Activated CD4-positive, alpha-beta T cell treated with anti-CD3 and anti-CD28 coated beads, Interleukin-2, Interleukin-4, amounts not matched to agents 100 ng/mL and 50 ng/mL, durations not matched to agents 16 hours and 8 hours (primary cell): ENCODE measurements around the gene LGALS13.
A peak's percentile ranks its signal among the peaks of the same experiment; 100 is the strongest.

Experiments used
- DNase-seq: peaks from one replicate; pipeline ENCODE4 v3.0.0-alpha.2; 2020; ENCODE audit warnings: low spot score

LGALS13 gene, protein sequence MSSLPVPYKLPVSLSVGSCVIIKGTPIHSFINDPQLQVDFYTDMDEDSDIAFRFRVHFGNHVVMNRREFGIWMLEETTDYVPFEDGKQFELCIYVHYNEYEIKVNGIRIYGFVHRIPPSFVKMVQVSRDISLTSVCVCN

DNA sequence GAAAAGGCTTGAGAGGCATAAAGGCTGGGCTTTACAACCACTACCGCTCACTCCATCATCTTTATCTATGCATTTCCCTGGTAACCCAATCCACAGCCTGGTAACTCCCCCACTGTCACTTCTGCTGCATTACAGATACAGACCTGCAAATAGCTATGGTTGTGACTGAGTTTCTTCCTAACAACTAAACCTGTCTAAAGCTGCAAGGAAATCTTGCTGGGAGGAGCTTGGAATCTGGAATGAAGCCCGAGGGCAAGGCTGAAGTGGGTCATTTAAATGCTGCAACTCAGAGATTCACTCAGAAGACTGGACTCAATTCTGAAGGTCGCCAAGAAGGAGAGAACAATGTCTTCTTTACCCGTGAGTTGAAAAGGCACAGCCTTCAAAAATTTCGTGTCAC lies at the start of gene LGALS13:
Gene LGALS13, plus strand, starts transcription at position 301 of the 400 bp plus-strand sequence. Its CDS starts 45 bp downstream, at position 346.
- DNase-seq, result no peak

DNA sequence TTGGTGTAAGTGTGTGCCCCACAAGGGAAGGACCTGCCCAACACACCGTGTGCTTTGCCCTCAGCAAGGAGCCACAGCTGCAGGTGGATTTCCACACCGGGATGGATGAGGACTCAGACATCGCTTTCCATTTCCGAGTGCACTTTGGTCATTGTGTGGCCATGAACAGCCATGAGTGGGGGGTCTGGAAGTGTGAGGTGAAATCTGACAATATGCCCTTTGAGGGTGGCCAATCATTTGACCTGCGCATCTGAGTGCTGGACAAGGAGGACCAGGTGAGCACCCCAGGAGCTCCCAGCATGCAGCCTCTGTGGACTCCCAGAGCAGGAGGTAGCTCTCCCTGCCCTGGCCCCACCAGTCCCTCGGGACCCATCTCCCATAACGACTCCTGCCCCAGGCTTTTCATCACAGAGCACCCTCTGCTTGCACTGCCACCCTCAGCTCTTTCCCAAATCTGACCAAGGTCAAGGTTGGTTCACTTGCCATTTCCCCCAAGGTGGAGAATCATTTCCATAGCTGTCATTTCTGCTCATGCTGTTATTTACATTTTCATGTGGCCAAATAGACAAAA lies 49.2 kb upstream of the LGALS13 start:
- no peak for DNase-seq

DNA sequence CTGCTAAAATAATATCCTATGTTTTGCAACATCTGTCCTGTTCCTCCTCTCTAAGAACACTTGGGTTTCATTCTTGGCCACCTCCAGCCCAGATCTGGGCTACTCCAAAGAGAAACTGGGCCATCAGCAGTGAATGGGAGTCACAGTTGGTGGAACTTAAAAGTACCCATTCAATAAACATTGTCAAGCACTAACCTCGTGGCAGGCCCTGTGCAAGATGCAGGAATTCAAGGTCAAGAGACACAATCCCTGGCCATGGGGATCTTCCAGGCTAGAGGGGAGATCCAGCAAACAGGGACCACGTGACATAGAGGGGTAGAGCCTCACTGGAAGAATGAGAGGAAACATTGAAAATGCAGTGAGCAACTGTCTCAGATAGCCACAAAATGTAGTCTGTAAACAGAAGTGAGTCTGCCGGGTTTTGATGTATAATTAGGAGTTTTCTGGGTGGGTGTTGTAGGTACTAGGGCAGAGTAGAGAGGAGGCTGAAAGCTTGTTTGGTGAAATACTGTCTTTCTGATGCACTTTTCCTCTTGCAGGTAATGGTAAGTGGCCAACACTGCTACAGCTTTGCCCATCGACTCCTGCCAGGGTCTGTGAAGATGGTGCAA lies 47.5 kb upstream of the LGALS13 start:
- no peak for DNase-seq

DNA sequence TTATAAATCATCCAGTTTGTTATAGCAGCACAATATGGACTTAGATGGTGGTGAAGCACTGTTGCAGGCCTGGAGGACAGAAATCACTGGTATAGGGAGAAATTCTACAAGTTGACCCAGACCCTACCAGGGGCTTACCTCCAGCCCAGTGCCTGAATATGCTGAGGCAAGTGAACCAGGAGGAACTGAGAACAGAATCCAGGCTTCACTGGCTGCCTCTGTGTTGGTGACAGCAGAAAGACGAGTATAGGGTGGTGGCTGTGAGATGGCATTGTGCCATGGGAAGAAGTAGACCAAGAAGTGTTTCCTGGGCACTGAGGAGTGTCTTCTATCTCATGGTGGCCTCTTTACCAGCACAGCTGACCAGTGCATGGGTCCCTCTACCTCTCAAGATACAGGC lies 46.4 kb upstream of the LGALS13 start:
- DNase-seq, result no peak

DNA sequence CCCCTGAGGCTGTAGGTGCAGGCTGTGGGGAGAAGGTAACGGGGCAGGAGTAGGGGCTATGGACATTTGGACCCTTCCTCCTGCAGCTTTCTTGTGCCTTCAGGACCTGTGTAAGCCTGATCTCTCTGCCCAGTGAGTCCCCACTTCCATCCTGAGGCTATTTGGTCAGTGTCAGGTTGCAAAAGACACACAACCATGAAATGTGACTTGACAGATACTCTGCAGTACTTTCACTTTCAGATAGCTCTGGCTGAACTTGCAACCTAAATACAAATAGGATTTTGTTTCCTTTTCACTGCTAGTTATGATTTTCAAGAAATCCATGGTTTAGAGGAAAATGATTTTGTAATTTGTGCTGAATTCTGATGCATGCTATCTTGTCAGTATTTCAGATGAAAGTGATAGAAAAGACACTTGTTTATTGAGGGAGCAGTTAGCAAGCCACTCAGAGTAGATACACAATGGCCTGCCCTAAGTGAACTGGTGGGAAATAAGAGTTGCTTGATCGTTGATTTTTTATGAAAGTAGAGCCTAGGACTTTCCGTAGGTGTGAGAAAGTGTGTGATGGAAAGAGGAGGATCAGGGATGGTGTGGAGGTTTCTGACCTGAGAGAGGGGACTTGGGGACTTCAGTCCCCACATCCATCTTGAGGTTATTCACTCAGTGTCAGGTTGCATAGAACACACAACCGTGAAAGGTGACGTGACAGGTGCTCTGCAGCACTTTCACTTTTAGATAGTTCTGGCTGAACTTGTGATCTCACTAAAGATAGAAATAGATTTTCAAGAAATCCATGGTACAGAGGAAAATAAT lies 44.3 kb upstream of the LGALS13 start:
- DNase-seq, result peak; percentile 19

DNA sequence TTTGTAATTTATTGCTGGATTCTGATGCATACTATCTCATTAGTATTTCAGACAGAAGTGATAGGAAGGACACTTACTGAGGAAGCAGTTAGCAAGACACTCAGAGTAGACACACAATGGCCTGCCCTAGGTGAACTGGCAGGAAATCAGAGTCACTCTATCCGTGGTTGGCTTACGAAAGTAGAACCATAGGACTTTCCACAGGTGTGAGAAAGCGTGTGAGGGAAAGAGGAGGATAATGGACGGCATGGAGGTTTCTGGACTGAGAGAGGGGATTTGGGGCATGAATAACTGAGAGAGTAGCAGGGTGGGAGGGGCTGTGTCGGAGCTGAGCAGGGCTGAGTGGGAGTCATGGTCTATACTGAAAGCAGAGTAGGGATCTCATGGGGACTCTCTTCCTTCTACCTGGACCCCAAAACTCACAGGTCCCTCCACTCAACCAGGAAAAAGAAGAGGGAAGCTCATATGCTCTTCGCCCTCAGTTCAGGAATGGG lies 43.7 kb upstream of the LGALS13 start:
- DNase-seq, result peak; percentile 26

DNA sequence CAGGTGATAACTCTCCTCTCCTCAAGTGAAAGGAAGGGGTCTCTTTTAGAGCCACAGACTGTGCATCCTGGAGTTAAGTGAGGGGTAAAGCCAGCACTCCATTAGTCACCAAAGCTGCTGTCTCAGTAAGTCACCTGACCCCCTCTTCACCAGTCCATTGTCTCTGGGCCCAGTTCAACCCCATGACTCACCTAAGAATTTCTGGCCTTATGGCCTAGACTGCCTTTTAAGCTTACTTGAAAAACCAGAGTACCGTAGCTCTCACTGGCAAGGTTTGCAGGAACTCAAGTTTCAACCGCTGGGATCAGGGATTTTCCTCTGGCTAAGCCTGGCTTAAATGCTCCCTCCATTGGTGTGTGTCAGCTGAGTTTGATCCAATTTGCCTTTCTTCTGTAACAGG lies 38.9 kb upstream of the LGALS13 start:
- DNase-seq, result no peak

DNA sequence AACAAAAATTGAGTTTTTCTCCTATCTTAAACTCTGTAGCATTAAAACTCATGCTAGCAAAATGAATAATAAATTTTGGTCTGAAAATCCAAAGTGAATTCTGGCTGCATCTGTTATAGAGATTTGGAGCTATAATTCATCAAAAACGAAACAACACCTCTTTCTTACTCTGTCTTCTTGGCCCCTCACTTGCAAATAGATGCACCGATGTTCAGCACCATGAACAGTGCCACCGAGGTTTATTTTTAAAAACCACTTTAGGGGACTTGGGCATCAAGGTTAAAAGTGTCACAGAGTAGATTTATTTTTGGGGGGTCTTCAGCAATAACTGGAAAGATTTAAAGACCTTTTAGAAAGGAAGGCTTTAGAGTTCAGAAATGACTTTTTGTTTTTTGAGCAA lies 36.3 kb upstream of the LGALS13 start:
- no peak for DNase-seq

DNA sequence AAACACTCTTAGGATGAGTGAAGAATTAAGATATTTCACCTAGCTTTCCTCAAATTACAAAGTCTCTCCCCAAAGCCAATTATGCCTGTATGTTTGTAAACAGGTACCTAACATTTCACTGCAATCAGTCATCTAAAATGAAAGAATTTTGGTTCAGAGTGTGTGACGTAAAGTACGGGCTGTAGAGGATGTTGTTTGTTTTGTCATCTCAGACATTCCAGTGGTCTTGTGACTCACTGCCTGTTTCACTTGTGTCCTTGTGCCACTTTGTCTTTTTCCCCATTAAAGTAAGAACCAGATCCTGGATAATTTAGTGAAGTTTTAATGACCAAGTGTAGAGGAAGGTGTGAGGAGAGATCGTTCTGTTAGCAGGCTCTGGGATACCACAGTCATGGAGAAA lies 33.7 kb upstream of the LGALS13 start:
- DNase-seq, result peak; percentile 7

DNA sequence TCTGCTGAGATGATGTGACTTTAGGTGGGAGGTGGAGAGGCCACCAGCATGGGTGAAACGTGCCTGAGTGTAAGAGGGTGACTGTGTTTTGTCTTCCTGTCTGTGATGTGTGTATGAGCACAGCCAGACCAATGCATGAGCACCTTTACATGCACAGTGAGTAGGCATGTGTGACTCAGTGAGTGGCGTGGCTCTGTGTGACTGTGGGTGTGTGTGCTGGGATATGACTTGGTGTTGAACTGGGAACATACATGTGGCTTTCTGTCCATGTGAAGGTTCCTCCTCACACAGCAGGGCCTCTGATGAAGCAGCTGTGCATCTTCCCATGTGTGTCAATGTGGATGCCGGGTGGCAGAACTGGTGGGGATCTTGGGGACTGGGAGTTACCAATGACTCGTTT lies 19.9 kb upstream of the LGALS13 start:
- DNase-seq, result peak; percentile 17

DNA sequence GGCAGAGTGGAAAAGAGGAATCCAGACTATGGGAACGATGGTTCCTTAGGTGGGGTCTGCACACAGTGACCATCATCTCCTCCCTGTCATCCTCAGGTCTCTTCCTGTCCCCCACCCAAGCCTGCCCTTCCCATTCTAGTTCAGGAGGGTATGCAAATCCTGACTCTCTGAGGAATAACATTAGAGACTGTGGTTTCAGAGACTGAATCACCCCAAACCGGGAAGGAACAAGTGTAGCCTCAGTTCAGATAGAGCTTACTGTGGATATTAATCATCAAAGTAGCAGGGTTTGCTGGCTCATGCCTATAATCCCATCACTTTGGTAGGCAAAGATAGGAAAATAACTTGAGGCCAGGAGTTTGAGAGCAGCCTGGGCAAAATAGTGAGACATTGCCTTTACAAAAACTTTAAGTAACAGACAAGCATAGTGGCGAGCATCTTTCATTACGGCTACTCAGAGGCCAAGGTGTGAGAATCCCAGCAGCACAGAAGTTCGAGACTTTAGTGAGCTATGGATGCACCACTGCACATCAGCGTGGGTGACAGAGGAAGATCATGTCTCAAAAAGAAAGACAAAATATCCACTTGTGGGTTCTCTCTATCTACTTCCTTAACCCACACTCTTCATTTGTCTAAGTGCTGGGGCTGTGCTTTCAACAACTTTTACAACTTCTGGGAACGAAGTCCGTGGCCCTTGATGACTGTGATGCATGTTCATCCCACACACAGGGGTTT lies 19.3 kb upstream of the LGALS13 start:
- peak; percentile 21 for DNase-seq

DNA sequence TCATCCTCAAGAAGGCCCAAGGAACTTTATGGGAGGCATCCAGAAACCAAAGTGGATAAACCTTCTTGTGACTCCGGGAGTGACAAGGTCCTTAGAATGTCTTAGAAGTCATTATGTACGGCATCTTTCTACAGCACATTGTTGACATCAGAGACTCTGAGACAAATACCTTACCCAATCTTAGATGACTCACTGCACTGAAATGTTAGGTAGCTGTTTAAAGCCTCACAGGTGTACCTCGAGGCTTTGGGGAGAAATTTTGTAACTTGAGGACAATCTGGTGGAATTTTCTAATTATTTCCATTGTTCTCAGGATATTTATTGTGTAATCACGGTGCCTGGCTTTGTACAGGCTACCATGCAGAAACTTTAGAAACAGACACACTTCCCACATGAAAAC lies 14.8 kb upstream of the LGALS13 start:
- no peak for DNase-seq

DNA sequence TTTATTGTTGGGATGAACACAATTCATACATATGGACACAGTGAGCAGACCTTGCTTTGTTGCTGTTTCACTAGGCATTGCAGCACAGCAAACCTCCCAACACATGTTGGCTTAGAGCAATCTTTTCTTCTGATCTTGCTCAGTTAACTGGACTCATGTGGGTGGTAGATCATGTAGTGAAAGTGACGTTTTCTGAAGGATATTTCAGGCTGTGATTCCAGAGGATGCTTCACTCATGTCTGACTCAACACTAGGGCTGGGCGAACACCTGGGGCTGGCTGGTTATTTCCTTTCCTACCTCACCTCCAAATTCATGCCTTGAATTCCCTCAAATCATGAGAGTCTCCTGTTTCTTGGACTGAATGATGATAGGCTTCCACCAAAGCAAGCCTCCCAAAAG lies 14.3 kb upstream of the LGALS13 start:
- DNase-seq, result no peak

DNA sequence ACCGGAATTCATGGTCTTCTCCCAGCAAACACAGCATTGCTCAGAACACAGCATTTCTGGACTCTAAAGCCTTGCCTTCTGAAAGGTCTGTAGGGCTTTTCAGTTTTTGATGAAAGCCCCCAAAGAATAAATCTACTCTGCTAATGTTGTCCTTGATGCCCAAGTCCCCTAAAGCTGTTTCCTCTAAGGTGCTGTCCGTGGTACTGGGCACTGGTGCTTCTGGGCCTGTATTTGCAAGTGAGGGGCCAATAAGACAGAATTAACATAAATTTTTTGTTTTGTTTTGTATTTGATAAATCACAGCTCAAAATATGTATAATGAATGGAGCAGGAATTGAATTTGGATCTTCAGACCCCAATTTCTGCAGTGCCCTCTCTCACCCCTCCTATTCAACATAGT lies 12.1 kb upstream of the LGALS13 start:
- DNase-seq, result no peak

DNA sequence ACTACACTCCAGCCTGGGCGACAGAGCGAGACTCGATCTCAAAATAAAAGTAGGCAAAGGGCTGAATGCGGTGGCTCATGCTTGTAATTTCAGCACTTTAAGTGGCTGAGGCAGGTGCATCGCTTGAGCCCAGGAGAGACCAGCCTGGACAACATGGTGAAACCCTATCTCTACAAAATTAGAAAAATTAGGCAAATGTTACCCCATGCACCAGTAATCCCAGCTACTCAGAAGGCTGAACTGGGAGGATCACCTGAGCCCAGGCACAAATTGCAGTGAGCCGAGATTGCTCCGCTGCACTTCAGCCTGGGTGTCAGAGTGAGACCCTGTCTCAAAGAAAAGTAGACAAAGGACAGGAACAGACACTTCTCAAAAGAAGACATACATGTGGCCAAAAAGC lies 9.9 kb upstream of the LGALS13 start:
- DNase-seq, result no peak

DNA sequence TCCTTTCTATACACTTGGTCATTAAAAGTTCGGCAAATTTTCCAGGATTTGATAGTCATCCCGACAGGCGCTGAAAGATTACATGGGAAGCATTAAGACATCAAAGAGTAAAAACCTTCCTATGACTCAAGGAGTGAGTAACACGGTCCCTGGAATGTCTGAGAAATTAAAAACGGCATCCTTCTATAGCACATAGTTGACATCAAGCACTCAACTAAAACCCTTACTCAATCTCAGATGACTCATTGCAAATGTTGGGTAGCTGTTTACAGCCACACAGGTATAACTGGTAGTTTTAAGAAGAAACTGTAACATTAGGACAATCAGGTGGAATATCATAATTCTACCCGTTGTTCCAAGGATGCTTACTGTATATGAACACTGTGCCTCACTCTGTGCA lies 6.4 kb upstream of the LGALS13 start:
- no peak for DNase-seq

DNA sequence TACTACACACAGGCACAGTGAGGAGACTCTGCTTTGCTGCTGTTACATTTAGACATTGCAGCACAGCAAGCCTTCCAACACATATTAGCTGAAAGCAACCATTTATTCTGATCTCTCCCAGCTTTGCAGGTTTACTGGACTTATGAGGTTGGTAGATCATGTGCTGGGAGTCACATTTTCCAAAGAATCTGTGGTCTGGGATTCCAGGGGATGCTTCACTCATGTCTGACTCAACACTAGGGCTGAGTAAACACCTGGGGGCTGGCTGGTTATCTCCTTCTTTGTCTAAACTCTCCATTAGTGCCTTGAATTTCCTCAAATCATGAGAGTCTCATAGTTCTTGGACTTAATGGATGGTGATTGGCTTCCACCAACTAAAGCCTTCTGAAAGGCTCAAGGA lies 5.4 kb upstream of the LGALS13 start:
- DNase-seq, result no peak

DNA sequence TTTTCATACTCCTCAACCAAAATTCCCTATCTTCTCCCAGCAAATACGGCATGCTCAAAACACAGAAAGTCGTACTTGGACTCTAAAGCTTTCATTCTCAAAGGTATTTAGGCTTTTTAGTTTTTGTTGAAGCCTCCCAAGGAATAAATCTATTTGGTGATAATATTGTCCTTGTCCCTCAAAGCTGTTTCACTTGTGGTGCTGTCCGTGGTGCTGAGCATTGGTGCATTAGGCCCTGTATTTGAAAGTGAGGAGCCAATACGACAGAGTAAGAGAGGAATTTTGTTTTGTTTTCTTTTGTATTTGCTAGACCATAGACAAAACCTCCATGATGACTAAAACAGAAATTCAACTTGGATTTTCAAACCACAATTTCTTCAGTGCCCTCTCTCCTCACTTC lies 3.2 kb upstream of the LGALS13 start:
- peak; percentile 4 for DNase-seq

DNA sequence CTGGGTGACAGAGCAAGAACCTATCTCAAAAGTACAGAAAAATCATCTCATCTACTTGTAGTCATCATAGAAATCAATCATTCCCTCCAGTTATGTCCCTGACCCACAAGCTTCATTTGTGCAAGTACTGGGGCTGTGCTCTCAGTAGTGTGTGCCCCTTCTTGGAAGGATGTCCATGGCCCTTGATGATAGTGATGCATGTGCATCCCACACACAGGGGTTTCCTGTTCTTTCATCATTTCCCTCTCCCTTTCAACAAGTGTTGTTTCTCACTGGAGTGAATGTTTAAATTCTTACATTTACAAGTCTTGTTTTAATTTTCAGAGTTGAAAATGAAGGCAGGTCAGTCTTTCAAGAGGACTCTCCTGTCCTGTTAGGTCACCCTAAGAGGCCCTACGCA lies 1.5 kb downstream of the LGALS13 start:
- DNase-seq, result no peak

DNA sequence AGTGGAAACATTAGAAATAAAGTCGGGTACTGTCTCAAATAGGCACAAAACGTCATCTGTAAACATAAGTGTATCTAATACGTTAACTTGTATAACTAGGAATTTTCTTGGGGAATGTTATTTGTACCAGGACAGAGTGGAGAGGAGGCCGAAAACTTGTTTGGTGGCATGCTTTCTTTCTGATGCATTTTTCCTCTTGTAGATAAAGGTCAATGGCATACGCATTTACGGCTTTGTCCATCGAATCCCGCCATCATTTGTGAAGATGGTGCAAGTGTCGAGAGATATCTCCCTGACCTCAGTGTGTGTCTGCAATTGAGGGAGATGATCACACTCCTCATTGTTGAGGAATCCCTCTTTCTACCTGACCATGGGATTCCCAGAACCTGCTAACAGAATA lies 4.7 kb downstream of the LGALS13 start:
- DNase-seq, result no peak

DNA sequence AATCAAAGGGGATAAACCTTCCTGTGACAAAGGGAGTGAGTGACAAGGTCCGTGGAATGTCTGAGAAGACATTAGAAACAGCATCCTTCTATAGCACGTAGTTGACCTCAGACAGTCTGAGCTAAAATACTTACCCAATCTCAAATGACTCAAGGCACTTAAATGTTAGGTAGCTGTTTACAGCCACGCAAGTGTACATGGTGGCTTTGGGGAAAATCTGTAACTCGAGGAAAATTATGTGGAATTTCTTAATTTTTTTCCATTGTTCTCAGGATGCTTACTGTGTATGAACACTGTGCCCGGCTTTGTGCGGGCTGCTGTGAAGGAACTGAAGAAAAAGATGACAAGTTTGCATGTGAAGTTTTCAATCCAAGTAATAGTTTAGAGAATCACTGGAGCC lies 5.2 kb downstream of the LGALS13 start:
- no peak for DNase-seq

DNA sequence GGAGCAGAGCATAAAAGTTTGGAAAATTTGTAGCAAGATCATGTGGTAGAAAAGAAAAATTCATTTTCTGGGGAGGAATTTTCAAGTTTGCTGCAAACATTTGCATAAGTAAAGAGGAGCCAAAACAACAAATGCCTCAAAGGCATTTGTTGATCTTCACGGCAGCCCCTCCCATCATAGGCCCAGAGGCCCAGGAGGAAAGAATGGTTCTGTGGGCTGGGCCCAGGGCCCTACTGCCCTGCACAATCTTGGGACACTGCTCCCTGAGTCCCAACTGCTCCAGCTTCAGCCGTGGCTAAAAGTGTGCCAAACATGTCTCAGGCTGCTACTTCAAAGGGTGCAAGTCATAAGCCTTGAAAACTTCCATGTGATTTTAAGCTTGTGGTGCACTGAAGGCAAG lies 11.3 kb downstream of the LGALS13 start:
- no peak for DNase-seq
